ENCODE measurements around the gene BSCL2. TPM values are rescaled to one million over a fixed set of nuclear protein-coding genes. Genes with fewer than 3 reads are reported as not detected.

The BSCL2 gene
- total RNA-seq, 4 donors from 2014 or later: 54.9 to 153 (median 89.4) TPM

- H3K27ac ChIP-seq: peak overlapping the region in 2 of 3 donors; percentile 64 to 88
- peaks cover 11 to 13% of the 10 kb centered on the region in 2 donors for H3K4me1 ChIP-seq
- H3K27me3 ChIP-seq: no peaks in the 10 kb centered on the region
- no peak for DNase-seq
- no peaks in the 10 kb centered on the region for H3K9me3 ChIP-seq
- peak overlapping the region; percentile 64 to 99 (median 84) for H3K4me3 ChIP-seq (replicated peaks in 1 of 3)
- TF ChIP-seq POLR2A (IDR thresholded peaks at IDR 0.05) (no peak), CTCF (IDR thresholded peaks at IDR 0.05) (no peak)
- peaks cover 9 to 25% of the 10 kb centered on the region in 2 donors for H3K36me3 ChIP-seq
- WGBS, 2 donors: 14 to 16% methylated on average over 11 of the region's 11 CpGs
- intact Hi-C loops (cut with DNase I): no loop called here
Observed at GRCh38 chr11:62645671-62645945, 61.6 kb downstream of the BSCL2 start.

DNA sequence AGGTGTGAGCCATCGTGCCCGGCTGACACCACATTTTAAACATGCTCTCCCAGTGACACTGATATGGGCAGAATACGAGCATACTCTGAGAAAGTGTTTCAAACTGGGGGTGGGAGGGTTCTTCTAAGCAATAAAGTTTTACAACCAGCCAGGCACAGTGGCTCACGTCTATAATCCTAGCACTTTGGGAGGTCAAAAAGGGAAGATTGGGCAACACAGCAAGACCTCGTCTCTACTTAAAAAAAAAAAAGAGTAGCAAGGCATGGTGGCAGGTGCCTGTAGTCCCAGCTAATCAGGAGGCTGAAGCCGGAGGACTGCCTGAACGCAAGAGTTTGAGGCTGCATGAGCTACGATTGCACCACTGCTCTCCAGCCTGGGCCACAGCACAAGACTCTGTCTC lies 63.0 kb downstream of the BSCL2 start:
- Histone ChIP-seq H3K27me3 (no peaks in the 10 kb centered on the region), H3K9me3 (no peaks in the 10 kb centered on the region), H3K36me3 (peaks cover 12 to 18% of the 10 kb centered on the region in 2 donors), H3K27ac (no peak overlapping the region), H3K4me1 (peaks cover 11 to 13% of the 10 kb centered on the region in 2 donors), H3K4me3 (replicated peaks in 1 of 3) (no peak overlapping the region)
- no peak for DNase-seq
- 88 to 95% methylated on average over 8 of the region's 8 CpGs for WGBS, 2 donors
- intact Hi-C loops (cut with DNase I): no loop called here
- TF ChIP-seq CTCF (IDR thresholded peaks at IDR 0.05) (no peak), POLR2A (IDR thresholded peaks at IDR 0.05) (no peak)

Small RNA genes within 50 kb of the gene (small RNA-seq; reads per million reads assigned to genes)
- not detected for gene SNORA57

Other genes starting within 250 kb of the BSCL2 start
- gene AHNAK, start 160.6 kb downstream of the BSCL2 start, total RNA-seq: 100 to 1,000 TPM; 227 to 400 (median 288) TPM
- 1,000 to 10,000 TPM; 1,334 to 1,814 (median 1,607) TPM for gene EEF1G, start 133.5 kb downstream of the BSCL2 start, total RNA-seq
- 10 to 100 TPM; 13.7 to 20.0 (median 16.1) TPM for gene TUT1, start 115.9 kb downstream of the BSCL2 start, total RNA-seq
- 10 to 100 TPM; 65.3 to 76.7 (median 70.7) TPM for gene MTA2, start 105.6 kb downstream of the BSCL2 start, total RNA-seq
- gene EML3, start 94.6 kb downstream of the BSCL2 start, total RNA-seq: 10 to 100 TPM; 28.3 to 58.0 (median 46.6) TPM
- gene ROM1, start 94.2 kb downstream of the BSCL2 start, total RNA-seq: 1 to 10 TPM; 2.5 to 7.0 (median 5.2) TPM
- gene B3GAT3, start 85.4 kb downstream of the BSCL2 start, total RNA-seq: 10 to 100 TPM; 23.0 to 33.4 (median 25.1) TPM
- gene GANAB, start 60.8 kb downstream of the BSCL2 start, total RNA-seq: 100 to 1,000 TPM; 158 to 297 (median 201) TPM
- 10 to 100 TPM; 14.8 to 26.5 (median 23.5) TPM for gene INTS5, start 54.1 kb downstream of the BSCL2 start, total RNA-seq
- 10 to 100 TPM; 24.1 to 34.5 (median 29.6) TPM for gene C11orf98, start 42.2 kb downstream of the BSCL2 start, total RNA-seq
- 10 to 100 TPM in 1 of 4 donors, 1 to 10 TPM in 2, under 1 TPM in 1; 0.83 to 13.5 (median 5.7) TPM for gene CSKMT, start 42.1 kb downstream of the BSCL2 start, total RNA-seq
- 10 to 100 TPM in 2 of 4 donors, 1 to 10 TPM in 2; 5.7 to 10.6 (median 8.1) TPM for gene UQCC3, start 35.8 kb downstream of the BSCL2 start, total RNA-seq
- gene LBHD1, start 35.2 kb downstream of the BSCL2 start, total RNA-seq: 10 to 100 TPM in 2 of 4 donors, 1 to 10 TPM in 2; 5.8 to 15.5 (median 9.3) TPM
- gene UBXN1, start 28.4 kb downstream of the BSCL2 start, total RNA-seq: 100 to 1,000 TPM; 120 to 184 (median 149) TPM
- gene LRRN4CL, start 17.9 kb downstream of the BSCL2 start, total RNA-seq: 10 to 100 TPM in 2 of 4 donors, 1 to 10 TPM in 2; 2.5 to 18.3 (median 9.0) TPM
- not detected for gene GNG3, start 252 bp upstream of the BSCL2 start, total RNA-seq
- 10 to 100 TPM; 16.4 to 30.8 (median 21.5) TPM for gene HNRNPUL2, start 20.0 kb upstream of the BSCL2 start, total RNA-seq
- gene TTC9C, start 21.1 kb upstream of the BSCL2 start, total RNA-seq: 10 to 100 TPM; 21.3 to 29.3 (median 25.4) TPM
- gene ZBTB3, start 46.7 kb upstream of the BSCL2 start, total RNA-seq: 10 to 100 TPM; 10.1 to 17.1 (median 14.8) TPM
- 10 to 100 TPM; 32.1 to 76.5 (median 50.6) TPM for gene POLR2G, start 54.2 kb upstream of the BSCL2 start, total RNA-seq
- gene TAF6L, start 64.0 kb upstream of the BSCL2 start, total RNA-seq: 10 to 100 TPM; 41.2 to 55.0 (median 45.5) TPM
- gene TMEM179B, start 80.0 kb upstream of the BSCL2 start, total RNA-seq: 100 to 1,000 TPM in 2 of 4 donors, 10 to 100 TPM in 2; 78.6 to 126 (median 92.4) TPM
- gene TMEM223, start 84.6 kb upstream of the BSCL2 start, total RNA-seq: 10 to 100 TPM in 3 of 4 donors, 1 to 10 TPM in 1; 9.1 to 46.5 (median 29.7) TPM
- 10 to 100 TPM; 56.8 to 83.7 (median 80.9) TPM for gene NXF1, start 98.0 kb upstream of the BSCL2 start, total RNA-seq
- gene STX5, start 124.6 kb upstream of the BSCL2 start, total RNA-seq: 10 to 100 TPM; 26.3 to 62.8 (median 56.7) TPM
- not detected for gene TEX54, start 125.4 kb upstream of the BSCL2 start, total RNA-seq
- gene WDR74, start 132.2 kb upstream of the BSCL2 start, total RNA-seq: 10 to 100 TPM; 25.2 to 76.1 (median 33.6) TPM
- gene SLC3A2, start 173.5 kb upstream of the BSCL2 start, total RNA-seq: 100 to 1,000 TPM; 145 to 295 (median 159) TPM
- gene CHRM1, start 213.9 kb upstream of the BSCL2 start, total RNA-seq: not detected

Measured in thyroid gland (tissue), 4 donors.